GM12873 (cell line): ENCODE data around the gene HAO2.

ENCODE experiments used
- CTCF ChIP-seq: IDR thresholded peaks from 2 replicates; pipeline ENCODE4 v1.5.1; 2012; ENCODE audit warnings: low read depth, mild to moderate bottlenecking, moderate library complexity, low read length, control low read depth; ENCODE audit not compliant: insufficient read depth; ENCODE audit errors: missing control alignments

Gene HAO2

GRCh38 chr1:119419109-119419508, 50.5 kb downstream of the HAO2 start:
- TF ChIP-seq CTCF, result no peak

GRCh38 chr1:119420638-119421037, 52.1 kb downstream of the HAO2 start:
- TF ChIP-seq CTCF, result no peak

DNA sequence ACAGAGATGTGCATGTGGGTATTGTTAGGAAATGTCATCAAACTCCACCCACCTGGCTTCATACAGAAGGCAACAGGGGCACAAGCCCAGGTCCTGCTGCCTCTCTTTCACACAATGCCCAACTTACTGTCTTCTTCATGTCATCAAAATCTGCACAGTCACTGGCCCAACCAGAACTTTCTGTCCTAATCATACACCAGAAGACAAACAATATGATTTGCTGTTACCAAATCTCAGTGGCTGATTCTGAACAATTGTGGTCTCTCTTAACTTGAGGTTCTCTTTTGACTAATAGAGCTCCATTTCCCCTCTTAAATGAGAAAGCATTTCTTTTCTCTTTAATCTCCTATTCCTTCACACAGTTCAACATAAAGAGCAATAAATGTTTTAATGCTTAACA, 54.0 kb downstream of the HAO2 start:
- TF ChIP-seq CTCF, result no peak

DNA sequence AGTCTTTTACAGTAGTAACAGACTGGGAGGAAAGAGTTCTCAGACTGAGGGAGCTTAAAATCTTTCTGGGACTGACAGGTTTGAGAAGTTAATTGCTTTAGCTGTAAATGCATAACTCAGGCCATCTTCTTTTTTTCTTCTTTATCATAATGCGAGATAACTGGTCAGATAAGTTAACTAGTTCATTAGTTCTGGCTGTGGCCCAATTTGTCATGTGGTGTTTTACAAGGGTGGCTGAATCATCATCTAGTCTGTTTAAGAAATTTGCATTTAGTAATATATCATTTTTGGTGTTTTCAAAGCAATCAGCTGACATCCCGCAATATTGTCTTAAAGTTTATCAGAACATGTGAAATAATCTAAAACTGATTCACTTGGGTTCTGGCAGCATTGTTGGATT, 60.4 kb downstream of the HAO2 start:
- no peak for TF ChIP-seq CTCF

- no peak for TF ChIP-seq CTCF
Measured at GRCh38 chr1:119429687-119430086, 61.1 kb downstream of the HAO2 start.

DNA sequence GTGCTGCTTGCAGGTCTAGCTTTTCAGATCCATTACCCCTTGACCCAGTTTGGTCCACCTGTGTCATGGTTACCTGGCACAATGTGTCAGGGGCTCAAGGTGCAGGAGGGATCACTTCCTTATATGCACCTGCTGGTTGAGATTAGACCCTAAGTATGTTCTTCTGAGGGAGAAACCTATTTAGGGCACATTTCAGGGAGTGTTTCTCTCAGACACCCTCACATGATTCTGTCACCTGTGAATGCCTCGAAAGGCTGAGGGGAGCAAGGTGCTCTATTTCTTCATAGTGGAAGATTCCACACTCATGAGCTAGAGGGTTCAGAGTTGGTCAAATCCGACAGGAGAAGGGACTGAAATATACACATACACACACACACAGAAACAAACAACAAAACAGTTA, 61.9 kb downstream of the HAO2 start:
- TF ChIP-seq CTCF, result no peak

DNA sequence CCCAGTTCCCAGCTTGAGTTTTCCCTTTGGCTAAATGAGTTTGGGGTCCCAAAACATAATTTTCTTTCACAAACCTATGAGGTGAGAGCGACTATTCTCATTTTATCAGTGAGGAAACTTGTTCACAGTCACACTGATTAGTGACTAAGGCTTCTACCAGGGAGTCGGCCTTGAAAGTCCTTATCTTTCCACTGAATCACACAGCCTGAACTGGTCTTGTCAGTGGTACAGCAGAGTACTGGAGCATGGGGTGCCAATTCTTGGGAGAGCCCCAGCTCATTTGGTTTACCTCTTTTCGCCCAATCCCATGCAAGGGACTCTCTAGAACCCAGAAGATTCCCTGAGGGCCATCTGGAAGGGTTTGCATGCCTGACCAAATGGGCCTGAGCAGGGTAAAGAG, 63.3 kb downstream of the HAO2 start:
- no peak for TF ChIP-seq CTCF

- no peak for TF ChIP-seq CTCF
Measured at GRCh38 chr1:119435052-119435451, 66.5 kb downstream of the HAO2 start.
